Heart left ventricle (tissue), 13 donors: ENCODE data around the gene EMC10.

Experiments
- CTCF ChIP-seq, 12 donors: fragments of 200-600 bp; sonication (generic) in 4 of 12; IDR thresholded peaks; one replicate each; pipeline versions ENCODE4 v1.5.0 to v1.8.0; 2018 to 2022; ENCODE audit warnings: antibody characterized with exemption in 12 of 12, mild to moderate bottlenecking in 5 of 12
- POLR2A ChIP-seq, 2 donors: fragments of 450-650 bp; IDR thresholded peaks; one replicate each; pipeline ENCODE4 v1.6.1; 2017; ENCODE audit warnings: antibody characterized with exemption in 2 of 2, mild to moderate bottlenecking in 2 of 2, moderate library complexity in 2 of 2
- donor health status: ischemic (EF 13 %, LVEDD 7.1; RV severe dilation, severe dysfunction).
- donor health status: DM: no; HTN: yes; CAD: no.
- donor health status: DM: no; HTN: no; CAD: no.
- donor health status: ischemic (EF 25% LVEDD 6.9; RV normal size, moderate dysfunction).
- donor health status: ischemic (EF 25% LVEDD 5.7; RV mildly dilated, moderate dysfunction).
- donor health status: ischemic (EF 35%, LVEDD 5.7; RV mildly dilated, moderate dysfunction).
- donor health status: nonischemic (EF 11% LVEDD 7.7; RV severe dilation, severe dysfunction).
- donor health status: DM: yes; HTN: yes; CAD: no.
- donor health status: PGD.
- donor health status: ischemic (EF 29% LVEDD 5.4; RV normal size, mild dysfunction).
- donor health status: nonischemic (EF 23%, LVEDD 6.1; RV moderate dilation, normal function).

- TF ChIP-seq POLR2A (IDR thresholded peaks at IDR 0.05): no peak
- no peak for TF ChIP-seq CTCF (IDR thresholded peaks at IDR 0.05)
Measured at GRCh38 chr19:50437862-50438449, 38.4 kb upstream of the EMC10 start.
